Stomach smooth muscle (tissue), 2 donors: ENCODE data around the gene TBCA.
"Not testable (repeated sequence)": the region's sequence is repeated elsewhere in the genome, so short reads cannot be mapped to it uniquely, and the experiment has no call there.

Experiments
- H3K27ac ChIP-seq: one replicate; pipeline ENCODE4 v1.7.0; 2013; ENCODE audit warnings: mild to moderate bottlenecking, low read length, inconsistent platforms
- H3K27me3 ChIP-seq, 2 donors: one replicate each; pipeline ENCODE4 v1.7.0; 2013; ENCODE audit warnings: low read length in 2 of 2; ENCODE audit not compliant: insufficient read depth in 2 of 2, control insufficient read depth in 1 of 2
- H3K36me3 ChIP-seq, 2 donors: one replicate each; pipeline ENCODE4 v1.7.0; 2013; ENCODE audit warnings: low read length in 2 of 2; ENCODE audit not compliant: control insufficient read depth in 2 of 2, insufficient read depth in 2 of 2
- H3K4me1 ChIP-seq: one replicate; pipeline ENCODE4 v1.7.0; 2013; ENCODE audit warnings: low read length; ENCODE audit not compliant: control insufficient read depth, insufficient read depth
- H3K4me3 ChIP-seq, 2 donors: one replicate each; pipeline ENCODE4 v1.7.0; 2013; ENCODE audit warnings: low read length in 2 of 2
- H3K9ac ChIP-seq, 2 donors: one replicate each; pipeline ENCODE4 v1.7.0; 2013; ENCODE audit warnings: low read length in 2 of 2, mild to moderate bottlenecking in 1 of 2
- H3K9me3 ChIP-seq, 2 donors: one replicate each; pipeline ENCODE4 v1.7.0; 2013; ENCODE audit warnings: low read length in 2 of 2; ENCODE audit not compliant: control insufficient read depth in 2 of 2
- donor health status: healthy.
- donor health status: Pancreatic carcinoma.

TBCA gene

GRCh38 chr5:77709993-77710685 is 66.0 kb downstream of the TBCA start:
- no peaks in the 10 kb centered on the region for H3K9me3 ChIP-seq
- H3K4me3 ChIP-seq = no peak overlapping the region
- H3K36me3 ChIP-seq = peaks cover 10 to 12% of the 10 kb centered on the region in 2 donors
- no peaks in the 10 kb centered on the region for H3K27me3 ChIP-seq
- H3K4me1 ChIP-seq = no peaks in the 10 kb centered on the region
- no peak overlapping the region for H3K9ac ChIP-seq
- no peak overlapping the region for H3K27ac ChIP-seq

GRCh38 chr5:77709340-77709739 is 66.8 kb downstream of the TBCA start:
- no peaks in the 10 kb centered on the region for H3K9me3 ChIP-seq

DNA sequence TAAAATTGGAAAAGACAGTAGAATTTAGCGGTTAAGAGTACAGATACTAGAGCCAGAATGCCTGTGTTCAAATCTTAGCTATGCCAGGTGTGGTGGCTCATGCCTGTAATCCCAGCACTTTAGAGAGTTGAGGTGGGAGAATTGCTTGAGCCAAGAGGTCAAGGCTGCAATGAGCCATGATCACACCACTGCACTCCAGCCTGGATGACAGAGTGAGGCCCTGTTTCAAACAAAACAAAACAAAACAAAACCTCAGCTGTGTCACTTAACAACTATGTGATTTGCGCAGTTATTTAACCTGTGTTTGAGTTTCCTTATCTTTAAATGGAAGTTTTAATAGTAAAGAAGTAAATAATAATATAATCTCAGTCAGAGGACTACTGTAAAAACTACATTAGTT is 68.3 kb downstream of the TBCA start:
- Histone ChIP-seq H3K27ac (no peak overlapping the region), H3K27me3 (no peaks in the 10 kb centered on the region), H3K9ac (no peak overlapping the region), H3K4me3 (no peak overlapping the region), H3K4me1 (no peaks in the 10 kb centered on the region), H3K9me3 (no peaks in the 10 kb centered on the region), H3K36me3 (peaks cover 14 to 19% of the 10 kb centered on the region in 2 donors)

More at GRCh38 chr5:77709340-77709739, 66.8 kb downstream of the TBCA start:
- peaks cover 10 to 14% of the 10 kb centered on the region in 2 donors for H3K36me3 ChIP-seq
- H3K4me3 ChIP-seq = no peak overlapping the region
- no peaks in the 10 kb centered on the region for H3K27me3 ChIP-seq
- no peak overlapping the region for H3K9ac ChIP-seq
- H3K4me1 ChIP-seq = no peaks in the 10 kb centered on the region
- no peak overlapping the region for H3K27ac ChIP-seq

DNA sequence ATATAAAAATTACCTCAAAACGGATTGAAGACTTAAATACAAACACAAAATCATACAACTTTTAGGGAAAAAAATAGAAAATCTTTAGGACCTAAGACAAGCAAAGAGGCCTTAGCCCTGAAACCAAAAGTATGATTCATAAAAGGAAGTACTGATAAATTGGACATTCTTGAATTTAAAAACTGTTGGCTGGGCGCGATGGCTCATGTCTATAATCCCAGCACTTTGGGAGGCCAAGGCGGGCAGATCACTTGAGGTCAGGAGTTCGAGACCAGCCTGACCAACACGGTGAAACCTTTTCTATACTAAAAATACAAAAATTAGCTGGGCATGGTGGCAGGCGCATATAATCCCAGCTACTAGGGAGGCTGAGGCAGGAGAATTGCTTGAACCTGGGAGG is 76.6 kb downstream of the TBCA start:
- not testable (repeated sequence) for H3K9ac ChIP-seq, H3K4me3 ChIP-seq, H3K4me1 ChIP-seq, H3K9me3 ChIP-seq, H3K27ac ChIP-seq, H3K36me3 ChIP-seq, H3K27me3 ChIP-seq

- no peaks in the 10 kb centered on the region for H3K9me3 ChIP-seq
- H3K4me3 ChIP-seq = no peak overlapping the region
Measured at GRCh38 chr5:77698920-77699319, 77.2 kb downstream of the TBCA start.

GRCh38 chr5:77697692-77698091 is 78.4 kb downstream of the TBCA start:
- no peak overlapping the region for H3K9ac ChIP-seq

More at GRCh38 chr5:77698920-77699319, 77.2 kb downstream of the TBCA start:
- no peaks in the 10 kb centered on the region for H3K4me1 ChIP-seq
- no peak overlapping the region for H3K9ac ChIP-seq
- peaks cover 6 to 9% of the 10 kb centered on the region in 2 donors for H3K36me3 ChIP-seq
- H3K27me3 ChIP-seq = no peaks in the 10 kb centered on the region
- no peak overlapping the region for H3K27ac ChIP-seq

GRCh38 chr5:77696120-77696519 is 80.0 kb downstream of the TBCA start:
- no peak overlapping the region for H3K27ac ChIP-seq
- no peak overlapping the region for H3K4me3 ChIP-seq
- H3K9ac ChIP-seq = no peak overlapping the region
- no peaks in the 10 kb centered on the region for H3K27me3 ChIP-seq
- H3K9me3 ChIP-seq = no peaks in the 10 kb centered on the region
- H3K36me3 ChIP-seq = no peaks in the 10 kb centered on the region
- no peaks in the 10 kb centered on the region for H3K4me1 ChIP-seq

More at GRCh38 chr5:77697692-77698091, 78.4 kb downstream of the TBCA start:
- no peak overlapping the region for H3K27ac ChIP-seq
- H3K9me3 ChIP-seq = no peaks in the 10 kb centered on the region
- no peaks in the 10 kb centered on the region for H3K27me3 ChIP-seq
- no peaks in the 10 kb centered on the region for H3K4me1 ChIP-seq
- peaks cover 3 to 4% of the 10 kb centered on the region in 2 donors for H3K36me3 ChIP-seq
- H3K4me3 ChIP-seq = no peak overlapping the region

- Histone ChIP-seq H3K36me3 (peaks cover 3 to 5% of the 10 kb centered on the region in 2 donors), H3K4me3 (no peak overlapping the region), H3K9ac (no peak overlapping the region), H3K9me3 (no peaks in the 10 kb centered on the region), H3K27ac (no peak overlapping the region), H3K4me1 (no peaks in the 10 kb centered on the region), H3K27me3 (no peaks in the 10 kb centered on the region)
Measured at GRCh38 chr5:77693913-77694312, 82.2 kb downstream of the TBCA start.

GRCh38 chr5:77683171-77683732 is 92.9 kb downstream of the TBCA start:
- Histone ChIP-seq H3K9me3 (no peaks in the 10 kb centered on the region), H3K27ac (no peak overlapping the region), H3K4me1 (no peaks in the 10 kb centered on the region), H3K36me3 (peaks cover 0 to 7% of the 10 kb centered on the region in 2 donors), H3K4me3 (no peak overlapping the region), H3K27me3 (no peaks in the 10 kb centered on the region), H3K9ac (no peak overlapping the region)

GRCh38 chr5:77670526-77670925 is 105.6 kb downstream of the TBCA start:
- H3K4me3 ChIP-seq = no peak overlapping the region
- H3K36me3 ChIP-seq = no peaks in the 10 kb centered on the region
- H3K4me1 ChIP-seq = no peaks in the 10 kb centered on the region
- peaks cover 0 to 6% of the 10 kb centered on the region in 2 donors for H3K27me3 ChIP-seq
- no peaks in the 10 kb centered on the region for H3K9me3 ChIP-seq
- no peak overlapping the region for H3K27ac ChIP-seq
- H3K9ac ChIP-seq = no peak overlapping the region

DNA sequence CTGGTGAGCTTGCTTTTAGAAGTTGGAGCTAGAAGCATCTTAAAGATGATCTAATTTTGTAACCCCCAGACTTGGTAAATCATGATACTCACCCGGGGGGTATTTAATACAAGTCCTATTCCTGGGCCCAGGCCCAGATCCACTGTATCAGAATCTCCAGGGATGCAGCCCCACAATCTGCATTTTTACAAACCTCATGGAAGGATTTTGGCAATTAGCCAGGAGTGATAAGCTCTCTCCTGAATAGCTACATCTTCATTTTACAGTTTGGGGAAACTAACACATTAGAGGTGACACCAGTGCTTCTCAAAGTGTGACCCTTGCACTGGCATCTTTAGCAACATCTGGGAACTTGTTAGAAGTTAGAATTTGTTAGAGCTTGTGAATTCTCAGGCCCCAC is 106.5 kb downstream of the TBCA start:
- Histone ChIP-seq H3K36me3 (no peaks in the 10 kb centered on the region), H3K4me1 (no peaks in the 10 kb centered on the region), H3K4me3 (no peak overlapping the region), H3K9ac (no peak overlapping the region), H3K27me3 (peaks cover 0 to 8% of the 10 kb centered on the region in 2 donors), H3K27ac (no peak overlapping the region), H3K9me3 (no peaks in the 10 kb centered on the region)
